ENCODE data around the gene CRY1.
A peak's percentile ranks its signal among the peaks of the same experiment; 100 is the strongest.
"Not testable (repeated sequence)": the region's sequence is repeated elsewhere in the genome, so short reads cannot be mapped to it uniquely, and the experiment has no call there.

The CRY1 gene

GRCh38 chr12:107108366-107108765 is 15.0 kb upstream of the CRY1 start:
- not testable (repeated sequence) for DNase-seq (ENCODE audit: low read depth)

GRCh38 chr12:107107381-107107780 is 14.0 kb upstream of the CRY1 start:
- DNase-seq (ENCODE audit: low read depth), result no peak

DNA sequence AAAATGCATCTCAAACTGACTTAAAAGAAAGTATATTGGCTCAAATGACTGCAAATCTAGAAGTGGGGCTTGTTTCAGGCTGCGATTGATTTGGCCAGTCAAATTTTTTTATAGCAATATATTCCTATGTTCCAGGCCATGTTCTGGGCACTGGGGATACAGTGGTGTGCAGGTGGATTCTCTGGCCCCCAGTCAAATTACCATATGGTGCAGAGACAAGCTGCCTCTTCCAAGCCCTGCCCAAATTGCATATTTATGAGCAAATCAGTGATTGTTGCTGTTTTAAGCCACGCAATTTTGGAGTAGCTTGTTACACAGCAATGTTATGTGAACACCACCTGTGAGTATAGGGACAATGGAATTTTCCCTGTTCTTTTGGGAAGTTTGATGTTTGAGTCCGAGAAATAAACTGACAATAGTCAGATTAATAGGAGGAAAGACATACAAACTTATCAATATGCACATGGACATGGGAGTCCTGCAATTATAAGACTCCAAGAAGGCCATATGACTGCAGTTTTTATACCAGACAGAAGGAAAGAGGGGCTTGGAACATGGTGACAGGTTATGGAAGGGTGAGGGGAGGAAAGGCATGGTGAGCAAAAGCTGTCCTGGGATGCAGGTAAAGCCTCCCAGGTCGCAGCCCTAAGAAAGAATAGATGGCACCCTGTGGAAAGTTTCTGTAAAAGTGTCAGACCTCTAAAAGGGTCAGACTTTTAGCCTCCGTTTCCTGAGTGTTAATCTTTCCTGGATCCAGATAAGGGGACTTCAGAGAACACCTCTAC is 13.1 kb upstream of the CRY1 start:
- DNase-seq (ENCODE audit: low read depth), result no peak

GRCh38 chr12:107105410-107105703 is 12.0 kb upstream of the CRY1 start:
- DNase-seq (ENCODE audit: low read depth), result no peak

GRCh38 chr12:107103516-107103915 is 10.2 kb upstream of the CRY1 start:
- DNase-seq (ENCODE audit: low read depth), result no peak

GRCh38 chr12:107103097-107103496 is 9.7 kb upstream of the CRY1 start:
- no peak for DNase-seq (ENCODE audit: low read depth)

DNA sequence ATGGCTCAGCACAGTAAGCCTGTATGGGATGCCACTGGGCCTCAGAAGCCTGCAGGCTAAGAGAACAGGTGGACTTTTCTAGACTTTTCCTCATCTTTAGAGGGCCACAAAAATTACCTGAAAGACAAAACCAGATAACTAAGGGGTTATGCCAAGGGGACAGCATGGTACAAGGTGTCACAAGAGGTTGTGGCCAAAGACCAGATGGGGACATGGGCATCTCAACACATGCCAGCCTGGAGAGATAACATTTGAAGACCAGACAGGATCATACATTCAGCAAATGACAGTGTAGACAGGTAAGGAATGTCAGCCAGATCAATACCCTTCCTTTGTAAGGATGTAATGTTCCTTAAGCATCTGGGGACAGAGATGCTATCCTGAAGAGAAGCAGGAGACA is 8.9 kb upstream of the CRY1 start:
- DNase-seq (ENCODE audit: low read depth), result no peak

DNA sequence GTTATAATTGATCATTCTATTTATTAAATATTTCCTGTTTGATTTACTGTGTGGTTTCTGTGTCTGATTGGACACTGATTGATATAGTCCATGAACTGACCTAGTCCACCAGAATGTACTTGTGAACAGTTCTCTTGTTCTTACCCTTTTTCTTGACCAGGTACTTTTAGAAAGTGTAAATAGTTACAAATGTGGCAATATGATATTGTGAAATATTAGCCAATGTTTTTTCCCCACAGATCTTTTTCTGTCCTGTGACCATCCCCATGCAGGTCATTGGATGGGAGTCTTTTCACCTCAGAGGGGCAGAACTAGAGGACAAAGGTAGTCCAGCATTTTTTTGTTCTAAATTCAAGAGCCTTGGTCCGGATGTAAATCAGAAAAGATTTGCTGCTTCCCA is 8.3 kb upstream of the CRY1 start:
- DNase-seq (ENCODE audit: low read depth), result no peak

GRCh38 chr12:107099917-107100316 is 6.6 kb upstream of the CRY1 start:
- no peak for DNase-seq (ENCODE audit: low read depth)

DNA sequence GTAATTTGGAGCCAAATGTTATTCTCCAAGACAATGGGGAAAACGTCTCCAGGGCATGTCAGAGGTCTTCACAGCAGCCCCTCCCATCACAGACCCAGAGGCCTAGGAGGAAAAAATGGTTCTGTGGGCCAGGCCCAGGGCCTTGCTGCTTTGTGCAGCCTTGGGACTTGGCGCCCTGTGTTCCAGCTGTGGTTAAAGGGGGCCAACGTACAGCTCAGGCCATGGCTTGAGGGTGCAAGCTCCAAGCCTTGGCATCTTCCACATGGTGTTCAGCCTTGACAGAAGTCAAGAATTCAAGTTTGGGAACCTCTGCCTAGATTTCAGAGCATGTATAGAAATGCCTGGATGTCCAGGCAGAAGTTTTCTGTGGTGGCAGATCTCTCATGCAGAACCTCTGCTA is 3.2 kb upstream of the CRY1 start:
- DNase-seq (ENCODE audit: low read depth), result no peak

DNA sequence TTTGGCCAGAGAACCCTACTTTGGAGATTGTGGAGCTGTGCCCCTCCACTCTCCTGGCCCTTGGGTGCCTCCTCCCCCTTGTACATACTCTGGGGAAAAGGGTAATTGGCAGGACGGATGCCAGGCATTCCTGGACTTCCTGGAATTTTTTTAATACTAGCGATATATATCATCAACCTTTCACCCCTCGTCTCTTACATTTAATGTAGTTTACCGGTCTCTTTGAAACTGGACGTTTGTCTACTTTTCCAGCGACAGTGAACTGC is 767 bp upstream of the CRY1 start:
- peak; percentile 91 for DNase-seq (ENCODE audit: low read depth)

DNA sequence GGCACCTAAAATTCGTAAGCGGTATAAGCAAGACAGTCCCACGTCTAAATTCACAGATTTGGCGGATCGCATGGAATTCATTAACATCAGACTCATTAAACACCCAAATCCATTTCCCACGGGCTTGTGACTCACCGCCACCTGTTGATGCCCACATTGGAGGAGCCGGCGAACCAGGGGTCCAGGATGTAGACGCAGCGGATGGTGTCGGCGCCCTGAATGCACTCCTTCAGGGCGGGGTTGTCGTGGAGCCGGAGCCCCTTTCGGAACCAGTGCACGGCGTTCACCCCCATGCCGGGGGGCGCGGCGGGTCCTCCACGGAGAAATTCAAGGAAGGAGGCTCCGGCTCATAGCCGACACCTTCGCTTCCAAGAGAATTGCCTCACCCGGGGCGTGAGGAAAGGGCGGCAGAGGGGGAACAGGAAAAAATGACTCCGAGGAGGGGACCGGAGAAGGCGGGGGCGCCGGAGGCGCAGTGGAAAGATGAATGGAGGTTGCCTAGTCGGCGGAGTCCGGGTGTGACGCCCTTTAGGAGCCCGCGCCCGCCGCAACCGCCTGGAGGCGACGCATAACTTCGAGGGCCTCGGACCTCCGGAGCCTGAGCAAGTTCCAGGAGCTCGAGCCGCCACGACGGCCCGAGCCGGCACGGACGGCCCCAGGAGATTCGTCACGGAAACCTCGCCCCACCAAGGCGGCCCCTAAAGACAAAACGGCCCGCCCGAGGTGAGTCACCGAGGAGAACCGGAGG is 506 bp downstream of the CRY1 start:
- DNase-seq (ENCODE audit: low read depth), result no peak

DNA sequence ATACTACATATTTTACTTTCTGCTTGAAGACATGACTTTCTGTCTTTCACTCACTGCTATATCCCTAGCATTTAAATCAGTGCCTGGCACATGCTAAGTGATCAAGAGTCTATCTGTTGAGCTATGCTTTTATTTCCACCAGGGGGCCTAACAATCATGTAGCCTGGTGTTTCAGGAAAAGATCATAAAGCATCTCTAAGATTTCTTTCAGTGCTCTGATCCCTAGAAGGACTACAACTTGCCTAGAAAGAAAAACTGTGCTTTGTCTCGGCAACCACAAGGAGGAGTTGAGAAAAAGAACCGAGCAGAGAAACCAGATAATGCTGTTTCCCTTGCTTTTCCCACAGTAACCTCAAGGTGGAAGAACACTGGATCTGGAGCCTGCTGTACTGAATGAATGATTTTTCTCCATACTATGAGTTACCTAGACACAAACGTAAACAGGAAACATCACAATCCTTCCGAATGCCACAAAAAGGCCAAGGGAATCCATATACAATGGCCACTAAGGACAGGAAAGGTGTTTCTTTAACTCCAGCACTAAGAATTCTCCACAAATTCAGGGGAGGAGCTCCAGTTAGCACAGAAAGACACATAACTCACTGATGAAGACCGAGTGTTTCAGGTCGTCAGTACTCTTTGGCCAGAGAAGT is 1.2 kb downstream of the CRY1 start:
- peak; percentile 86 for DNase-seq (ENCODE audit: low read depth)

DNA sequence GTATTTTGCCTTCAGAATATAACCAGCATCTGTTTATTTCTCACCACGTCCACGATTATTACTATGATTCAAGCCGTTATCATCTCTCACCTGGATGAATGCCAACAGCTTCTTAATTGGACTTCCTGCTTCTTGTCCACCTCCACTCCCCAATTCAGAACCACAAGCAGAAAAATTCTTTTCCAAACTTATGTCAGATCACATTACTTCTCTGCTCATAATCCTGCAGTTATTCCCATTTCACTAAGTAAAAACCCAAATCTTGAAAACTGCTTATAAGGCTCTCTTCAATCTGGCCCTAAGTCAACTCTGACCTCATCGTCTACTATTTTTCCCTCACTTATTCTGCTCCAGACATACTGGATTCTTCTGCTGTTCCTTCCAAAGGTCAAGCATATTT is 2.0 kb downstream of the CRY1 start:
- no peak for DNase-seq (ENCODE audit: low read depth)

- DNase-seq (ENCODE audit: low read depth), result no peak
Observed at GRCh38 chr12:107090711-107091110, 2.6 kb downstream of the CRY1 start.

GRCh38 chr12:107088912-107089311 is 4.4 kb downstream of the CRY1 start:
- no peak for DNase-seq (ENCODE audit: low read depth)

- no peak for DNase-seq (ENCODE audit: low read depth)
Observed at GRCh38 chr12:107086314-107086713, 7.0 kb downstream of the CRY1 start.

DNA sequence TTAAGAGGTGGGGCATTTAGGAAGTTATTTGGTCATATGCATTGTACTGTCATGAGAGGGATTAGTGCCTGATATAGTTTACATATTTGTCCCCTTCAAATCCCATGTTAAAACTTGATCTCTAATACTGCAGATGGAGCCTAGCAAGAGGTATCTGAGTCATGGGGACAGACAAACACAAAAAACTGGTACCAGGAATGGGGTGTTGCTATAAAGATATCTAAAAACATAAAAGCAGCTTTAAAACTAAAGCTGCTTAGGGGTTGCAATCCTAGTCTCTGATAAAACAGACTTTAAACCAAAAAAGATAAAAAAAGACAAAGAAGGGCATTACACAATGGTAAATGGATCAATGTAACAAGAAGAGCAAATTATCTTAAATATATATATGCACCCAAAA is 11.6 kb downstream of the CRY1 start:
- DNase-seq (ENCODE audit: low read depth), result no peak

DNA sequence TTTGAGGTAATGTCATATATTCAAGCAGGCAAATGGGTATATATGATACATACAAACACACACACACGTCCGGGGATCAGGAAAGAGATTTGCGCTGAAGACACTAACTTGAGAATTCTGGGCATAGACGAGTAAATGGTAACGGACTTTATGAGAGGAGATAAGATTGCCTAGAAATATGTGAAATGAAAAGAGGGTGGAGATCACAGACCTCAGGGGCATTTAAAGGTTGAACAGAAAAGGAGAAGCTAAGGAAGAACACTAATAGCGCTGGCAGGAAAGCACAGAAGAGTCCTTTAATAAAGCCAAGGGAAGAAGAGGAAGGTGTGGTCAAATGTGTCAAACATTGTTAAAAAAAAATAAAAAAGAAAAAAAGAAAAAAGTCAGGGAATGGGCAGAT is 13.1 kb downstream of the CRY1 start:
- no peak for DNase-seq (ENCODE audit: low read depth)

DNA sequence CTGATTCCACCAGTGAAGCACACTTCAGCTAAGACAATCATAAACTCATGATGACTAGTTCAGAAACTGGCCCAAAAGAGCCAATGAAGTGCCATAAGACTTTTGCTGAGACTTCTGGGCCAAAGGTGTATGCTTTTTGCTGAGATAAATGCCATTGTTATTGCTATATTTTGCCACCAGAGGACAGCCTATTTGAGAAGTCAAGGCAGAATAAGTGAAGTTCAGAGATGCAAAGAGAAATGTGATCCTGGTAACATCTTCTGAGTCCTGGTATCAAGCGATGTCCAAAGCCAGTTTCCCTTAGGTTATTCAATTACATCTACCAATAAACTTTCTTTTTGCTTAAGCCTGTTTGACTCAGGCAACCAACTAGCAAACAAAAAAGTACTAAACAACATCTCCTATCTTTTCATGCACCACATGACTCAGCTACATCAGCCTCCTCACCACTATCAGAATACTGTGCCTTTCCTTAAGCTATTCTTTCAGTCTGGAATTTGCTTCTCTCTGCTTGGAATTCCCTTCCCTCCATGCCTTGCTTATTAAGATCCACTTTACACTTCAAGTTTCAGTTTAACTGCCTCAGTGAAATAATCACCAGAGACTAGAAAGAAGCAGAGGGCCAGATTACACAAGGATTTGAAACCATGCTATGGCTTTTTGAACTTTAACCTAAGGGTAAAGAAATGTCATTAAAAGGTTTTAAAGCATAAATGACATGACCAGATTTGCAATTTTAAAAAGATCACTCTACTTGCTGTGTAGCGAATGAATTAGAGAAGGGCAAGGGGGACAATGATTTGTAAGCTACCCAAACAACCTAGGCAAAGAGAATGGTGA is 14.0 kb downstream of the CRY1 start:
- DNase-seq (ENCODE audit: low read depth), result no peak

DNA sequence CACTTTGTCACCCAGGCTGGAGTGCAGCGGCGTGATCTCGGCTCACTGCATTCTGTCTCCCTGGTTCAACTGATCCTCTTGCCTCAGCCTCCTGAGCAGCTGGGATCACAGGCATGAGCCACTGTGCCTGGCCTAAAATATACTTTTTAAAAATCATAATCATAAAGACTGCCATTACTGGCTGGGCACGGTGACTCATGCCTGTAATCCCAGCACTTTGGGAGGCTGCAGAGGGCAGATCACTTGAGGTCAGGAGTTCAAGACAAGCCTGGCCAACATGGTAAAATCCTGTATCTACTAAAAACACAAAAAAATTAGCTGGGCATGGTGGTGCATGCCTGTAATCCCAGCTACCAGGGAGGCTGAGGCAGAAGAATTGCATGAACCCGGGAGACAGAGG is 20.1 kb downstream of the CRY1 start:
- not testable (repeated sequence) for DNase-seq (ENCODE audit: low read depth)

DNA sequence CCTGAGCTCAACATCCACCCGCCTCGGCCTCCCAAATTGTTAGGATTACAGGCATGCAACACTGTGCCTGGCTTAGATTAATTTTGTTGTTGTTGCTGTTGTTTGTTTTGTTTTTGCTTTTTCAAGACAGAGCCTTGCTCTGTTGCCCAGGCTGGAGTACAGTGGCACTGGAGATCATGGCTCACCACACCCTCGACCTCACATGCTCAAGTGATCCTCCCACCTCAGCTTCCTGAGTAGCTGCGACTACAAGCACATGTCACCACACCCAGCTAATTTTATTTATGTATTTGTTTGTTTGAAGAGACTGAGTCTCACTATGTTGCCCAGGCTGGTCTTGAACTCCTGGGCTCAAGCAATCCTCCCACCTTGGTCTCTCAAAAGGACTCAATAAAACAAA is 26.7 kb downstream of the CRY1 start:
- no peak for DNase-seq (ENCODE audit: low read depth)

GRCh38 chr12:107064687-107065086 is 28.7 kb downstream of the CRY1 start:
- DNase-seq (ENCODE audit: low read depth), result no peak
